Dendritic cell treated with granulocyte-macrophage colony-stimulating factor and Interleukin-4, amounts not matched to agents 40 ng/mL and 50 ng/mL, for 4 days (primary cell): ENCODE measurements around the gene STAB2.

Experiments
- H3K27ac Mint-ChIP-seq: one replicate; pipeline ENCODE4 v1.8.0; 2022; ENCODE audit warnings: mild to moderate bottlenecking, mixed read lengths
- H3K27me3 Mint-ChIP-seq: one replicate; pipeline ENCODE4 v1.8.0; 2022; ENCODE audit warnings: mild to moderate bottlenecking, mixed read lengths
- H3K36me3 Mint-ChIP-seq: one replicate; pipeline ENCODE4 v1.8.0; 2022; ENCODE audit warnings: low read depth, mixed read lengths
- H3K4me1 Mint-ChIP-seq: one replicate; pipeline ENCODE4 v1.8.0; 2022; ENCODE audit warnings: low read depth, mixed read lengths
- H3K4me3 Mint-ChIP-seq: one replicate; pipeline ENCODE4 v1.8.0; 2022; ENCODE audit warnings: mild to moderate bottlenecking, moderate library complexity, mixed read lengths
- H3K9me3 Mint-ChIP-seq: one replicate; pipeline ENCODE4 v1.8.0; 2022; ENCODE audit warnings: mixed read lengths
- intact Hi-C: fragments of 100-400 bp; cut with micrococcal nuclease; formaldehyde crosslinking; loops from one replicate; pipeline ENCODE4 v1.15.0; 2022

Gene STAB2

DNA sequence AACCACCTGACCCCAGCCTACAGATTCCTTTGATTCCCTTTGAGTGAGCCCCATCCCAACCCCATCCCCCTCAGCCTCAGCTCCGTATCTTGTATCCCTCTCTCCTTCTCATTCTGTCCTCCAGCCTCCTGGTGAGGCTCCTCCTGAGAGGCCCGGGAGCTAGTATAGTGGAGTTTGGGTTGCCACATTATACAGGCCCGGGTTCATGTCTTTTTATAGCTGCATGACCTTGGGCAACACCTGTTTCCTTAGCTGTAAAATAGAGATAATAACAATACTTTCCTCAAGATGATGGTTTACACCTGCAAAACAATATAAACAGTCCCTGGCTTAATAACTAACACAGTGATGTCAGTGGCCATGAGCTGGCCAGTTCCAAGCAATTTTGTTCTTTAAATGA is 89.8 kb downstream of the STAB2 start:
- peaks cover 12% of the 10 kb centered on the region for H3K4me1 Mint-ChIP-seq
- no peaks in the 10 kb centered on the region for H3K36me3 Mint-ChIP-seq
- no peaks in the 10 kb centered on the region for H3K9me3 Mint-ChIP-seq
- H3K27me3 Mint-ChIP-seq: peaks cover 8% of the 10 kb centered on the region
- H3K4me3 Mint-ChIP-seq: no peak overlapping the region
- intact Hi-C loops: no loop called here
- no peak overlapping the region for H3K27ac Mint-ChIP-seq

DNA sequence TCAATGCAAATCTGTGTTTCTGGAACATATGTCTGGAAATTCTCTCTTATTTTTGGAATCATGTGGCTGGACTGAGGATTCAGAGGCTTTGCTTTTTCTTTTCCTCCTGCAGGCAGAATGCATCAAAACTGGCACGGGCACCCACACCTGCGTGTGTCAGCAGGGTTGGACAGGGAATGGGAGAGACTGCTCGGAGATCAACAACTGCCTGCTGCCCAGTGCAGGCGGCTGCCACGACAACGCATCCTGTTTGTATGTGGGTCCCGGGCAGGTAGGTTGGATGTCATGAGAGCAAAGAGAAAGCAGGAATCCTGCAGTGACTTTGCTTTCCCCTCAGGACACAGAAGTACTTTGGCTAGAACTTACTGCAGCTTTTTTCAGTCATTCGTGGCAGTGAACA is 90.3 kb downstream of the STAB2 start:
- intact Hi-C loops: no loop called here
- Mint-ChIP-seq H3K4me3 (no peak overlapping the region), H3K27me3 (peaks cover 8% of the 10 kb centered on the region), H3K9me3 (no peaks in the 10 kb centered on the region), H3K4me1 (peaks cover 12% of the 10 kb centered on the region), H3K27ac (no peak overlapping the region), H3K36me3 (no peaks in the 10 kb centered on the region)

DNA sequence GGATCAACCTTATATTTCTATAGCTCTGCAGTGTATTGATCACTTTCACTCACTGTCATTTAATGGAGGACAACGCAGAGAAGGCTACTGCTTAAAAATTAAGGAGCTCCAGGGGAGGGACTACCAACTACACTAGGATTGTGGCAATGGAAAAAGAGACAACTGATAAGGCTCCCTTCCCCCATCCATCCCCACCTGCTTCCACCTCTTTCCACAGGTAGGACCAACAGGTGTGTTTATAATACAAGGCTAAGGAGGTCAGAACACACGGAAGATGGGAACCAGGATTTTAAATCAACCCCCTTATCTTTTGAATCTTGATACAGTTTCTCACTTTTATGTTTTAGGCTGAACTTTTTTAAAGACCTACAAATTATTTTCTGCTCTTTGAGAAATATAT is 90.8 kb downstream of the STAB2 start:
- Mint-ChIP-seq H3K9me3 (no peaks in the 10 kb centered on the region), H3K27me3 (peaks cover 8% of the 10 kb centered on the region), H3K36me3 (no peaks in the 10 kb centered on the region), H3K4me3 (no peak overlapping the region), H3K4me1 (peaks cover 12% of the 10 kb centered on the region), H3K27ac (no peak overlapping the region)
- intact Hi-C loops: no loop called here

DNA sequence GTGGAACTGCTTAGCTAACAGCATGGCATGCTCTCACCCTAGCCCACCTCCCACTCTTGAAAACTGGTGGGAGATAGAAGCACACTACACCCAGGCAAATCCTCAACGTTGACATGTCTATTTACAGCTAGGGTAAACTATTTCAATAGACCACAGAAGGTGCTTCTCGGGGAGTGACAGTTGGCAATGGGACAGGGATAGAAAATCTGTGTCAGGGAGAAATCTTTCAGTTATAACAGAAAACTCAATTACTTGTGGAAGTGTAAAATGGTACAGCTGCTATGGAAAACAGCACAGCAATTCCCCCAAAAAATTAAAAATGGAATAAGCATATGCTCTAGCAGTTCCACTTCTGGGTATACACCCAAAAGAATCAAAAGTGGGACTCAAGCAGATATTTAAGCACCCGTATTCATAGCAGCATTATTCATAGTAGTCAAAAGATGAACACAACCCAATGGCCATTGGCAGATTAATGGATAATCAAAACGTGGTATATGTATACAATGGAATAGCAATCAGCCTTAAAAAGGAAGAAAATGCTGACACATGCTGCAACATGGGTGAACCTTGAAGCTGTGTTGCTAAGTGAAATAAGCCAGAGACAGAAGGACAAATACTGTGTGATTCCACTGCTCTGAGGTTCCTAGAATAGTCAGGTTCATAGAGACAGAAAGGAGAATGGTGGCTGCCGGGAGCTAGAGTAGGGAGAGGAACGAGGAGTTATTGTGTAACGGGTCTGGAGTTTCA is 92.5 kb downstream of the STAB2 start:
- Mint-ChIP-seq H3K27me3 (peaks cover 11% of the 10 kb centered on the region), H3K9me3 (no peaks in the 10 kb centered on the region), H3K4me1 (peaks cover 12% of the 10 kb centered on the region), H3K27ac (peak overlapping the region; percentile 16), H3K4me3 (no peak overlapping the region), H3K36me3 (no peaks in the 10 kb centered on the region)
- intact Hi-C loops: no loop called here

DNA sequence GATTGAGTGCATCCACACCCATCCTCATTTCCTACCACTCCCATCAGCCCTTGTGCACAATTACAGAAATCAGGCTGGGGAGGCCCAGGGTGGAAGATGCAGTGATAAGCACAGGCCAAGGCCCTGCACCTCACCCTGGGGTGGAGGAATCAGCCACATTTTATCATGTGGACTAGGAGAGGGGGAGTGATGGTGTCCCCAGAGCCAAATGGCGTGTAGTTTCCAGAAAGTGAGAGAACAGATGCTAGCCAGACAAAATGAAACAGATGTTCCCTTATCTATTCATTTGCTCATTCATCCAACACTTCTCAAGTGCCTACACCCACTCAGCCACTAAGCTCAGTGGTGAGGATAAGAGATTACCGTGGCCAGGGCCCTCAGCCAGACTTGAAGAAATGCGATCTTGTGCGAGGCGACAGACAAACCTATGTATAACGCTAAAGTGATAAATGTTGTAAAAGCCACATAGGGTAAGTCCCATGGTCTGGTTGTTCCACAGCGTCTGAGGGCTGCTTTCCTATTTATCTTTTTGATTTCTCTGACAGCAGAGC is 93.6 kb downstream of the STAB2 start:
- Mint-ChIP-seq H3K4me1 (peaks cover 12% of the 10 kb centered on the region), H3K27me3 (peaks cover 9% of the 10 kb centered on the region), H3K4me3 (no peak overlapping the region), H3K27ac (peak overlapping the region; percentile 16), H3K9me3 (no peaks in the 10 kb centered on the region), H3K36me3 (no peaks in the 10 kb centered on the region)
- intact Hi-C loops: no loop called here

DNA sequence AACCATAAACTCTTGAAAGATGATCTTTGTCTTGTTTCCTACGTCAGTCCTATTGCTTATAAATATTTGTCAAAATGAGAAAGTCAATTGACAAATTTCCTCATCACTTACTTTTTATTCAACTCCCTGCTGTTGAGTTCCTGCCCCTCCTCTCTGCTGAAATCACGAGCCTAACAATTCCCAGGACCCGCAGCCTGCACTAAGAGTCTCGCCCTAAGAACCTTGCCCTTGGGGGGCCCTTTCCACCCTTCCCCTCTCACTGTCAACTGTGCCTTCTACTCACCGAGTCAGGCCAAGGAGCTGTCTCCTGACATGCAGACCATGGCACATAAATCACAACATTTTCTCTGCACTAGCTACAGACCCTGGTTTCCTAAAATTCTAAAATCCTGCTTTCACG is 99.0 kb downstream of the STAB2 start:
- peaks cover 8% of the 10 kb centered on the region for H3K27me3 Mint-ChIP-seq
- H3K27ac Mint-ChIP-seq: no peak overlapping the region
- no peak overlapping the region for H3K4me3 Mint-ChIP-seq
- H3K36me3 Mint-ChIP-seq: no peaks in the 10 kb centered on the region
- H3K4me1 Mint-ChIP-seq: peaks cover 5% of the 10 kb centered on the region
- H3K9me3 Mint-ChIP-seq: no peaks in the 10 kb centered on the region
- intact Hi-C loops: no loop called here

DNA sequence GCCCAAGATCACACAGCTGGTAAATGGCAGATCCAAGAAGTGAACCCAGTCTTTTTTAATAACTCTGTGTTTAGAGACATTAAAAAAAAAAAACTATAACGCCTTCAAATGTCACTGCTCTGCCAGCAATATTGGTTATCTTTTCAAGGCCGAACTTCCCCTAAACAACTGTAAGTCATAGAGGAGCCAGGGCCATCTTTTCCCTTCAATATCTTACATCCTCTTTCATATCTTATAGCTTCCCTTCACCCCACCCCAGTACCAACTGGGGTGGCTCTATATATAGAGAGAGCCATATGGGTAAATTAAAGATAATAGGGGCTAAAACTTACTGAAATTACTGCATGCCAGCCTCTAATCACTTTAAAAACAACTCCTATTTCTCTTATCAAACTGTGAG is 100.2 kb downstream of the STAB2 start:
- intact Hi-C loops: no loop called here
- Mint-ChIP-seq H3K4me1 (peaks cover 5% of the 10 kb centered on the region), H3K9me3 (no peaks in the 10 kb centered on the region), H3K27ac (no peak overlapping the region), H3K4me3 (no peak overlapping the region), H3K27me3 (peaks cover 8% of the 10 kb centered on the region), H3K36me3 (no peaks in the 10 kb centered on the region)

DNA sequence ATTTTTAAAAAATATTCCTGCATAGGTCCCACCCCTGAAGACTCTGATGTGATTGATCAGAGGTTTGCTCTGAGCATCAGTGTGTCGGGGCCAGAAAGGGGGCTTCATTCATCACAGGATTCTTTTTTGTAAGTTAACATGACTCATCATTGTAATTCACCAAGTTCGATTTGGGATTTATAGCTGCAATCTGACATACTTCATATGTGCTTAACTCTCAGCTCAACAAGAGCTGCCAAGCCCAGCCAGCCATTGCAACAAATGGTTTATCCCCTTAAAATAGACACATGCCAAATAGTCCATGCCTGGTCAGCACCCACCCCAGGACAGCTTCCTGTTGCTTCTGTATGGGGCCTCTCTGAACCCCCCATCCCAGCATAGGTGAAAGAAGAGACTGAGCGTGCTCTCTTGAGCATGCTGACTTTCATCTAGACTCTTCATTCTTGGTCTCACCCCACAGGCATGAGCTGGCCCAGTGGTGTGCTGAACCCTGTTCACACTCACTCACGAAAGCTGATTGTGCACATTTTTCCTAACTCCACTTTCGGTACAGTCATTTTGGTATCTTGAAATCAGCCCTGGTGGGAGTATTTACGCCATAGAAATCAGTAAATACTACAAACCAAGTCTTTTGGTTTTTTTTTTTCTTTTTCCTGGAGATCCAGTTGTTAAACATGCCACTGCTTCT is 101.4 kb downstream of the STAB2 start:
- Mint-ChIP-seq H3K36me3 (no peaks in the 10 kb centered on the region), H3K9me3 (no peaks in the 10 kb centered on the region), H3K4me3 (no peak overlapping the region), H3K27ac (no peak overlapping the region), H3K4me1 (peaks cover 5% of the 10 kb centered on the region), H3K27me3 (peaks cover 8% of the 10 kb centered on the region)
- intact Hi-C loops: no loop called here

DNA sequence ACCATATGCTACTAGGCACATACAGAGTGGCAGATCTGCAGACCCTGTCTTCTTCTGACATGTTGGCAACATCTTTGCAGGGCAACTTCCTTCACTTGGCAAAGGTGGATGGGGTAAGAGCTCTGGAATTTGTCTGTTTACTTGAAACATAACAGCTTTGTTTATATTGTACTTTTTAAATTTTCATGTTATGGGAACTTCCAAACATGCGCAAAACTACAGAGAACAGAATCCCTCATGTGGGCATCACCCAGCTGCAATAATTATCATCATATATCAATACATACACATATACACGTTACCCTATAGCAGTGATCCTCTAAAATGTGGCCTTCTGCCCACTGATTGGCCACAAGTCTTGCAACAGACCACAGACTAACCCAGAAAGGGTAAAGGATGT is 103.4 kb downstream of the STAB2 start:
- intact Hi-C loops: no loop called here
- Mint-ChIP-seq H3K27ac (no peak overlapping the region), H3K4me1 (peaks cover 5% of the 10 kb centered on the region), H3K27me3 (peaks cover 5% of the 10 kb centered on the region), H3K9me3 (no peaks in the 10 kb centered on the region), H3K36me3 (no peaks in the 10 kb centered on the region), H3K4me3 (no peak overlapping the region)

DNA sequence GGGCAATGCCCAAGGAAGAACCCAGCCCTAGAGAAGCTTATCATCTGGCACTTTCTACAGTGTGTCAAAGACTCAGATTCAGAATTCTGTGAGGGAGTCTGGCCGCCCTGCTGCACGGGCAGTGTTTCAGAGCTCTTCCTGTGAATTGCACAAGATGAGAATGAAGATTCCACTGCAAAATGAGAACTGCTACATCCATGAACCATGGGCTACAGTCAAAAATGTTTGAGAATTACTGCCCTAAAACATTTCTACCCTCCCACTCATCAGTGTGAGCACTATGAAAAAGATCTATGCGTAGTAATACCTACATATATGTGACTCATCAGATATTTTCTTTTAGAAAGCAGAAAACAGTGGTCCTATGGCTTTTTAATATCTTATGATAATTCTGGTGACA is 104.0 kb downstream of the STAB2 start:
- Mint-ChIP-seq H3K27me3 (peaks cover 5% of the 10 kb centered on the region), H3K9me3 (no peaks in the 10 kb centered on the region), H3K27ac (no peak overlapping the region), H3K36me3 (no peaks in the 10 kb centered on the region), H3K4me1 (peaks cover 12% of the 10 kb centered on the region), H3K4me3 (no peak overlapping the region)
- intact Hi-C loops: no loop called here

DNA sequence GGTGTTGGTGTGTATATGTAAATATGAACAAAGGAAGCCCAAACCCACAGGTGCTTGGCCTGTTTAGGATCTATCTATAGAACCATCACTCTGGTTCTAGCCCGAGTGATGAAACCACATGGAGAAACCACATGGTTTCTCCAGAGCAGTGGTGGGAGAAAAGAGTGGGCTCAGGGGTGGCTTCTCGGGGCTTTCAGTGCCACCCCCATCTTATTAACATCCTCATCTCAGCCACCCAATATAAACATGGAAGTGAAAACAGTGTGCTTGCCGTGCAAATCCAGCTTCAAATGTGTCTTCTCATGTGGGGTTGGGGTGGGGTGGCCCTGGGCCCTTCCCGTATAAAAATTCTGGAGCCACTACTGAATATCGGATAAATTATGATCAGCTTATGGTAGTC is 109.0 kb downstream of the STAB2 start:
- no peaks in the 10 kb centered on the region for H3K9me3 Mint-ChIP-seq
- peak overlapping the region; percentile 93 for H3K27ac Mint-ChIP-seq
- H3K4me1 Mint-ChIP-seq: peaks cover 44% of the 10 kb centered on the region
- no peak overlapping the region for H3K4me3 Mint-ChIP-seq
- intact Hi-C loops: no loop called here
- H3K27me3 Mint-ChIP-seq: peaks cover 6% of the 10 kb centered on the region
- no peaks in the 10 kb centered on the region for H3K36me3 Mint-ChIP-seq

DNA sequence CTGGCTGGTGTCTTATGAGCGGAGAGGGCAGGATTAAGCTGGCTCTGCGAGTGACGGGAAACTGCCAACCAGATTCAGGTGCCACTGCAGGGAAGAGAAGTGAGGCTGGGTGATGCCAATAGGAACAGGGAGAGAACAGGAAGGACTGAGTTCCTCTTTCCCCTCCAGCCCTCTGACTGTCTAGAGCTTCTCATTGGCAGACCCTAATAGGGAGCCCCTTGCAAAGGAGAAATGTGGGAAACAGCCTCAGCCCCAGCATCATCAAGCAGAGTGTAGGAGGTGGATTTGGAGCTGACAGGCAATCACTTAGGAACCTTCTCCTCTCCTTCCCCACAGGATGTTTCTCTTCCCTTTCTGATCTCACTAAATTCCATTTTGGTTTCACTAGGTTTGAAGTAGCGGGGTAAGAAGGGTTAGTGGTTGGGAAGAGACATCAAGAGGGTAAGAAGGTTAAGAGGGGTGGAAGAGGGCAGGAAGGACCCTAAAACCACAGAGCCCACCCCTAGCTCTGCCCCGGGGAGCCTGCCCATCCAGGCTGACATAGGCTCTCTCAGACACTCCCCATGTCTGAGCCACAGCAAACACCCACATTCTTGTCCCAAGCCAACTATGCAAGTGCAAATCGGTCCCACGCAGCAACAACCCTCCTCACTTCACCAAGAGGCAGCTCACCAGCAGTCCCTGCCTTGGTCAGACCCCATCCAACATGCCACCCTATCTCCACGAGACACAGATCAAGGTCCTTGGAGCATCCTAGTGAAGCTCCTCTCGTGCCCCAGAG is 111.1 kb downstream of the STAB2 start:
- Mint-ChIP-seq H3K4me1 (peaks cover 44% of the 10 kb centered on the region), H3K36me3 (no peaks in the 10 kb centered on the region), H3K4me3 (peak overlapping the region; percentile 44), H3K27ac (peak overlapping the region; percentile 93), H3K27me3 (peaks cover 6% of the 10 kb centered on the region), H3K9me3 (no peaks in the 10 kb centered on the region)
- intact Hi-C loops: no loop called here

DNA sequence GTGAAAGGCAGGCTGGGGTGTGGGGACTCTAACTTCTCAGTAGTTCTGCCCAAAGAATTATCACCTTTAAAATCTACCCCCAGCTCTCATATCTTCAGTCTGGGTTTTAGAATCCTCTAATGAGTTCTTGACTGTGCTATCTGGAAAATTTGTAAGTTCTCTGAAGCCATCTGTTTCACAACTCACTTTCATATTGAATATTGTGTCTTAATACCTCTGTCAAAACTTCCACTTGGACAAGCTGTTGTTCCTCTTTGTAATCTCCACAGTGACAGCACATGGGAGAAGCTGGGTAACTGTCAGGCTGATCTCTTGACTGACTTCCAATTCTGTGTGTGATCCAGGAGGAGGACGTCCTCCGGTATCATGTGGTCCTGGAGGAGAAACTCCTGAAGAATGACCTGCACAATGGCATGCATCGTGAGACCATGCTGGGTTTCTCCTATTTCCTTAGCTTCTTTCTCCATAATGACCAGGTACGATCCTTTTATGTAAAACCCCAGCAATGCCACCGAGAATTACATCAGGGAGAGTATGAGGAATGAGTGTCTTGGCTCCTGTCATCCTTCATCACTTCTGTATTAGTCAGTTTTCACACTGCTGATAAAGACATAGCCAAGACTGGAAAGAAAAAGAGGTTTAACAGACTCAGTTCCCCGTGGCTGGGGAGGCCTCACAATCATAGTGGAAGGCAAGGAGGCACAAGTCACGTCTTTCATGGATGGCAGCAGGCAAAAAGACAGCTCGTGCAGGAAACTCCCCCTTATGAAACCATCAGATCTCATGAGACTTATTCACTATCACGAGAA is 111.9 kb downstream of the STAB2 start:
- Mint-ChIP-seq H3K9me3 (no peaks in the 10 kb centered on the region), H3K36me3 (no peaks in the 10 kb centered on the region), H3K27me3 (peaks cover 6% of the 10 kb centered on the region), H3K4me1 (peaks cover 44% of the 10 kb centered on the region), H3K27ac (peak overlapping the region; percentile 93), H3K4me3 (peak overlapping the region; percentile 44)
- intact Hi-C loops: no loop called here
